Left renal pelvis (tissue), 4 donors: Measurements from ENCODE around the gene CUTC. TPM values are rescaled to one million over a fixed set of nuclear protein-coding genes. Genes with fewer than 3 reads are reported as not detected.
A peak's percentile ranks its signal among the peaks of the same experiment; 100 is the strongest.
"Not testable (repeated sequence)": the region's sequence is repeated elsewhere in the genome, so short reads cannot be mapped to it uniquely, and the experiment has no call there.

ENCODE experiments used
- DNase-seq, 4 donors: peaks; one replicate each; pipeline ENCODE4 v3.0.0-alpha.2; 2013; ENCODE audit warnings: low read depth in 4 of 4, low spot score in 3 of 4
- polyA plus RNA-seq, 4 donors: library from polyadenylated mRNA; unstranded; fragments of 120-200 nt; gene quantifications; one replicate each; pipeline ENCODE4 v1.2.1, GENCODE V29; 2013; ENCODE audit not compliant: insufficient read length in 4 of 4

The CUTC gene, protein sequence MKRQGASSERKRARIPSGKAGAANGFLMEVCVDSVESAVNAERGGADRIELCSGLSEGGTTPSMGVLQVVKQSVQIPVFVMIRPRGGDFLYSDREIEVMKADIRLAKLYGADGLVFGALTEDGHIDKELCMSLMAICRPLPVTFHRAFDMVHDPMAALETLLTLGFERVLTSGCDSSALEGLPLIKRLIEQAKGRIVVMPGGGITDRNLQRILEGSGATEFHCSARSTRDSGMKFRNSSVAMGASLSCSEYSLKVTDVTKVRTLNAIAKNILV
- 10 to 100 TPM; 18.3 to 27.7 (median 24.7) TPM for polyA plus RNA-seq

DNA sequence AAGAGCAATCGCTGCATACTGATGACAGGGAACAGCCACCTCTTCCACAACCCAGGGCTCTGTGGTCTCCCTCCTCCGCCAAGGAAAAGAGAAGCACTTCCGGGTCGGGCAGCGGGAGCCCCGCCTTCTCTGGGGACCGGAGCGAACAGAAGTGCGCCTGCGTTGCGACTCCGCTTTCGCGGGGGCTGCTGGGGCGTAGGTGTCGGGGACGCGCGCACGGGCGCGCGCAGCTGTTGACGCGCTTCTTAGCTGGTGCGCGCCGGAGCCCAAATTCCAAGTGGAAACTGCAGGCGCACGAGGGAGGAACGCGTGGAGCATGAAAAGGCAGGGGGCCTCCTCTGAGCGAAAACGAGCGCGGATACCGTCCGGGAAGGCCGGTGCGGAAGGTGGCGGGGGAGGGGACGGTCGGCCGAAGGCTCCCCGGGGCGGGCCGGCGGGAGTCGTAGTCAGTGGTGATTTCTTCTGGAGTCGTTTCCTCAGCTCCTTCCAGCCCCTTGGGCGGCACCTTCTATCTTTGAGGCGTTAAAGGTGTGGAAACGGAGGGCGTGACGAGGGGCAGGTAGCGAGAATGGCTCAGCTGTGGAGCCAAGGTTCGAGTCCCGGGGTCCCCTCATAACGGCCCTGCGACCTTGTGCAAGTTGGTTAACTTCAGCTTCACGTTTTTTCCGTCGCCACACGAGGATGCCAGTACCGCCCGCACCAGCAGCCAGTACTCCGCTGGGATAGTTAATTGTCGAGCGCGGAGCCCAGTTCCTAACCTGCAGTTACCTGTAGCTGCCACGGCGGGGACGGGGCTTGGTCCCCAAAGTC is at the start of gene CUTC, which contains the start of gene COX15:
CUTC (plus strand) TSS at position 202 of the 810 bp plus-strand sequence; CDS start at position 317, 115 bp downstream.
COX15 (minus strand) TSS at position 95 of the 810 bp plus-strand sequence; CDS start at position 17, 78 bp downstream.
- peak; percentile 94 to 97 (median 96) for DNase-seq

DNA sequence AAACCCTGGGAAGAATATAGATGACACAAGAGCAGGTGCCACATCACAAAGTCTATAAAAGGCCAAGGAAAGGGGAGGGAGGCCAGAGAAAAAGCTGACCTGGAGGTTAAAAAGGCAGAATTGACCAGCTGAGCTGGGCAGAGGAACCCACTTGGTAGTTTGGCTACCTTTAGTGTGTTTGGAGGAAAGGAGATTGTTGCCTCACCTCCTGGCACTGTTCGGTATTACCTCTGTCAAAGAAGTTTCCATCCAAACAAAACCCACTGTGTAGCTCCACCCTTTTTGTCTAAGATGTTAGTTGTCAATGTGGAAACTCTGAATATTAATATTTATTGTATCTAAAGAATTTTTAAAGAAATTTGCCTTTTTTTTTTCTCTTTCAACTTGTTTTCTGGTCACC is 49.3 kb upstream of the CUTC start:
- no peak for DNase-seq

GRCh38 chr10:99685597-99685967 is 46.5 kb upstream of the CUTC start:
- no peak for DNase-seq

- no peak for DNase-seq
Measured at GRCh38 chr10:99689461-99689860, 42.6 kb upstream of the CUTC start.

DNA sequence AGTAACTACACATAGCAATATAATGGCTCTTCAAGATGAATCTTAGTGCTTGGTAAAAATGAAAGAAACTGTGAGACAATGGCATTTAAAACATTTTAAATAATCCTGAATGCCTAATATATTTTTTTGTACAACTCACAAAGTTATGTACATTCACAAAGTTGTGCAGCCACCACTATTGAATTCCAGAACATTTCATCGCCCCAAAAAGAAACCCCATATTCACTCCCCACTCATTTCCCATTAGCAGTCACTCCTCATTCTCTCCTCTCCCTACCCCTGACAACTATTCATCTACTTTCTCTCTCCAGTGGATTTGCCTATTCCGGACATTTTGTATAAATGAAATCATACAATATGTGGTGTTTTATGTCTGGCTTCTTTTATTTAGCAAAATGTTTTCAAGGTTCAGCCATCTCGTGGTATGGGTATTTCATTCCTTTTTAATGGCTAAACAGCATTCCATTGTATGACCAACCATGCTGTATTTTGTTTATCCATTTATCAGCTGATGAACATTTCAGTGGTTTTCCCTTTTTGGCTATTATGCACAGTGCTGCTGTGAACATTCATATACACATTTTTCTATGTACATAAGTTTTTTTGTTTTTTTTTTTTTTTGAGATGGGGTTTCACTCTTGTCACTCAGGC is 38.0 kb upstream of the CUTC start:
- no peak for DNase-seq

DNA sequence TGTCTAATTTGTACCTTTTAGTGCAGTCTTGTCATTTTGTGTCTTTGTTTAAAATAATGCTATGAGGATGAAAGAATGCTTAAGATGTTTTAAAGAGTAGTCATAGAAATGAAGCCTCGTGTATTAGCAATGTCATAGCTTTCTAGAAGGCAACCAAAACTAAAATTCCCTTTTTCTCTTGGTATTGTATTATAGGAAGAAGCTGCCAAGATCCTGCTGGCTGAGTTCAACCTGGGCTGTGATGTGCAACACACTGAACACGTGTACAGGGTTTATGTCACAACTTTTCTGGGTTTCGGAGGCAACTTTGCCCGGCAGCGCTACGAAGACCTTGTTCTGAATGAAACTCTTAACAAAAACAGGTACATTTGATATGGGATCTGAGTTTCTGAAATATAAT is 36.3 kb upstream of the CUTC start:
- DNase-seq = no peak

DNA sequence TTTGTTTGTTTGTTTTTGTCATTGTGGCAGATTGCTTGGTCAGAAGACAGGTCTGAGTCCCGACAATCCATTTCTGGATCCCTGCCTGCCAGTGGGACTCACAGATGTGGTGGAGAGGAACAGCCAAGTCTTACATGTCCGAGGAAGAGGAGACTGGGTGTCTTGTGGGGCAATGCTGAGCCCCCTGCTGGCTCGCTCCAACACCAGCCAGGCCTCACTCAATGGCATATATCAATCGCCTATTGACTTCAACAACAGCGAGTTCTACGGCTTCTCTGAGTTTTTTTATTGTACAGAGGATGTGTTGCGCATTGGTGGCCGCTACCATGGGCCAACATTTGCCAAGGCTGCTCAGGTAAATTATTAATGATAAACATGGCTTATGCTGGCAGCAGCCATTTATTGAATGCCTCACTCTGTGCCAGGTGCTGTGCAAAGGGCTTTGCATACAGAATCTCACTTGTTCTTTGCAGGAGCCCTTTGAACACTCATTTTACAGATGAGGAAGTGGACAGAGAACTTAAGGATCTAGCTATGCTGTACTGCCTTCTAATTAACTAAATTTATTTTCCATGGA is 33.4 kb upstream of the CUTC start:
- no peak for DNase-seq

DNA sequence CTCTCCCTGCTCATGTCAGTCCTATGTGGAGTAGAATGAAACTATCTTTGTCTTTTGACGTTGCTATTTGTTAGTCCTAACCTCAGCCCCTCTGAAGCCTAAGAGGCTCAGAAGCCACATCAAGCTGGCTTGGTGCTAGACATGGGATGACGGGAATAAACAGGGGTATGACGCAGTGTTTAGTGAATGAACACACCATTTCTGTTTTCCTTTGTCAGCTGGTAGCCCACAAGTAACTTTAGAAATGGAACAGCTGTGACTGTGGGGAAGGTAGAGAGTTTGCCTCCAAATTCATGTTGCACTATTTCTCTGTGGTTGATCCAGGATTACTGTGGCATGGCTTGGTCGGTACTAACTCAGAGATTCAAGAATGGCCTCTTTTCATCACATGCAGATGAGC is 31.4 kb upstream of the CUTC start:
- DNase-seq = no peak

DNA sequence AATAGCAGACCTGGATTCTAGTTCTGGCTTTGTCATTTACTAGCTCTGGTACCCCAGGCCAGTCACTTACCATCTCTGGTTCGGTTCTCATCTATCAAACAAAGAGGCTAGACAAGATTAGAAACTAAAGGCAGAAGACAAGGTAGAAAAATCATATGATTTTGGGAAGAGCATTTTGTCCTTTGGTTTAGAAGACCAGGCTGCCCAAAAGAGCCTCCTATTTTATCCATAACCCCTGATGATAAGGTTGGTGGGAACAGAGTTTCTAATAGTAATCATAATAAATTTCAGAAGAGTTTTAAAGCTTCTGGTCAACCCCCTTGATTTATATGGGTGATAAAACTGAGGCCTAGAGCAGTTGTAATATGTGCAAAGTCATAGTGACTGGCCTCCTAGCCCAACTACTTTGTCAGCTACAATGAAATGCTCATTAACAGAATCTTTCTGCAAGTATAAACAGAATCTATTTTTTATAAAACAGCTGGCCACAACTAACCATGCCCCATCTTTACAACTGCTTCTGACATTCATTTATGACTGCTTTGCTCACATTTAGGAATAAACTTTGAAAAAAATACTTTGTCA is 23.5 kb upstream of the CUTC start:
- DNase-seq = no peak

DNA sequence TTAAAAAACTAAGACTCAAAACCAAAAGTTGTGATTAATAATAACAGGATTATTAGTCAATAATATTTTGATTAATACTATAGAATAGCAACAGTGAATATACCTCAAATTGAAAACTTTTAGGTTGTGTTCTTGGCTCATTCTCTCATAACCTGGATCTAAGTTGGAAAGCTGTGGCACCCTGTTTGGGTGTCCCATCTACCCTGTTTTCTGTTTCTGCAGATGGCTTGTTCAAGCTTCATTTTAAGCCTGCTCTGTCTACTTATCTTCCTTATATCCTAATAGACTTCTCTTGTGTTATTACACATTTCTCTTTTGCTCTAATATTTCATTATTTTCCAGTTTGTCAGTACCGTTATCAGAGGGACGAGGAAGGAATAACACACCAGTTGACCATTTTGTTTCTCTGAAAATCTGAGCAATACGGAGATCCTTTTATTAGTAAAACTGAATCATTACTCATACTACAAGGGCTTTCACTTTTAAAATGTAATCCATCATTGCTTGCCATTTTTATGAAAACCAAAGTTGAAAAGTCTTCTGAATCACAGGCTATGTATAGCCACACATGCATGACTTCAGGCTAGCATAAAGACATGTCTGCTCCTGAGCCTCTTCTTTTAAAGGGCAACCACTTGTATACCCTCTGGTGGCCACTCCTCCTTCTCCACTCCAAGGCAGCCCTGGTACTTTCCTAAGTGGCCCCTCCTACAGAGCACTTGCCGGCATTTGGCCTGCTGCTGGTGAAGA is 22.4 kb upstream of the CUTC start:
- DNase-seq = no peak

DNA sequence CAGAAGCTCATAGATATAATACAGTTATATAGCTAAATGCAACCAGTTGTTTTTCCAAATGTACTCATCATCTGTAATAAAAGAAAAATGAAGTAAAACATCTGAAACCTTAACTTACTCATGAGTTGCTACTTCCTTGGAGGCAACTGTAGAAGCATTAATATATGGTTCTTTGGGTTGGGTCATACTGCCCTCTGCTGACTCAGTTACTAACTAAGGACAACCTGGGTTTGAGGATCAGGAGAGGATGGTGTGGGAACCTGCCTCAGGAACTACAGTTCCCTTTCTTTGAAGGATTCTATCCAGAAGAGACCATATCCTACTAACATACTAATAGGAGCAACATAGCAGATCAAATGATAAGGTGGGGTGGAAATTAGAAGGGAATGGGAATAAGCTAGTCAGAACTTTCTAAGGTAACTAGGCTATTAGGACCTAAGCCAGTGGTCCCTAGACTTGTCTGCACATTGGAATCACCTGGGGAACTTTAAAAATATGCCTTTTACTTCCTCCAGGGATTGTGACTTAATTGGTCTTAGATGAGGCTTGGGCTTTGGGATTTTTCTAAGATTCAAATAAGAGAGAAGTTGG is 20.8 kb upstream of the CUTC start:
- peak in 2 of 4 donors; percentile 22 to 32 for DNase-seq

- no peak for DNase-seq
Measured at GRCh38 chr10:99714446-99714845, 17.6 kb upstream of the CUTC start.

DNA sequence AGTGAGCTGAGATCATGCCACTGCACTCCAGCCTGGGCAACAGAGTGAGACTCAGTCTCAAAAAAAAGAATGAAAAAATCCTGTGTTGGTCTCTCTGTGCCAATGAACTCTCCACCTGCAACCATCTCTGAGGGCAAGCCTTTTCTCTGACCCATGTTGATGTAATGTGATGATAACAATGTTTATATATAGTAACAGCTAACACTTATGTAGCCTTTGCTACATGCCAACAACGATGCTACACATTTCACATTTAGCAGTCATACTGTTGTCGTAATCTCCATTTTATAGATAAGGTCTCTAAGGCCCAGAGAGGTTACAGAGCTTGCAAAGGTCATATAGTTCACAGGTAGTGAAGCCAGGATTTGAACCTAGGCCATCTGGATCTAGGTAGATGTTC is 11.6 kb upstream of the CUTC start:
- no peak for DNase-seq

DNA sequence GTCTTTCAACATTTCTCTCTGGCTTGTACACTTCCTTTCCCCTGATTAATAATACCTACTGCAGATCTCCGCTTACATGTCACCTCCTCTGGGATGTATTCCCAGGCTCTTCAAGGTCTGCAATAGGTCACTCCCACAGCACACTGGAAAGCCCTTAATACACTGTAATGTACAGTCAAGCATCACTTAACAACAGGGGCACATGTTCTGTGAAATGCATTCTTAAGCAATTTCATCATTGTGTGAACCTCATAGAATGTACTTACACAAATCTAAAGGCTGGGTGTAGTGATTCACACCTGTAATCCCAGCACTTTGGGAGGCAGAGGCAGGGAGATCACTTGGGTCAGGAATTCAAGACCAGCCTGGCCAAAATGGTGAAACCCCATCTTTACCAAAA is 2.0 kb upstream of the CUTC start:
- DNase-seq = no peak

GRCh38 chr10:99731306-99732032 is 565 bp upstream of the CUTC start:
- DNase-seq = no peak

DNA sequence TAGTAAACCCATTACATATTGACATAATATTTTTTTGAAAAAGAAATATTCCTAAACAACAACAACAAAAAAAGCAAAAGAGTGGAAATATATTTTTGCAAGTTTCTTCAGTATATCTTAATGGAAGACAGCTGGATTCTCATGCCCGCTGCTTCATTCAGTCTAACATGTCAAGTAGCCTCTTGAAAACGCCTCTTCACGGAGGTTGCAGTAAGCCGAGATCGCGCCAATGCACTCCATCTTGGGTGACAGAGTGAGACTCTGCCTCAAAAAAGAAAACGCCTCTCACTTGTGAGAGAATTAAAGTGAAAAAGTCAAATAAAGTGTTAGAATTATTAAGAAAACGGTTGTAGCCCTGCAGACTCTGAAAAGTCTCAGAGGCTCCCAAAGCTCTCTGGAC is 1.3 kb downstream of the CUTC start:
- DNase-seq = no peak

GRCh38 chr10:99734111-99734510 is 2.1 kb downstream of the CUTC start:
- not testable (repeated sequence) for DNase-seq

DNA sequence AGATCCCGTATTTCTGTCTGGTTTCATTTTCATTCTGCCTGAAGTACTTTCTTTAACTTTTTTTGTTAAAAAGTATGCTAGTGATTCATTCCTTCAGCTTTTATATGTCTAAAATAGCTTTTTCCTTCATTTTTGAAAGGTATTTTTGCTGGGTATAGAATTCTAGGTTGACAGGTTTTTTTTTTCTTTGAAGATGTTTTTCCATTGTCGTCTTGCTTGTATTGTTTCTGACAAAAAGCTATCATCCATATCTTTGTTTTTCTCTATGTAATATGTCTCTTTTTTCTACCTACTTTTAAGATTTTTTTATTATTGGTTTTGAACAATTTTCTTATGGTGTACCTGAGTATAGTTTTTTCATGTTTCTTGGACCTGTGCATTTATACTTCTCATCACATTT is 8.2 kb downstream of the CUTC start:
- DNase-seq = no peak
